ENCODE measurements around the gene C4orf17.

Gene C4orf17

GRCh38 chr4:99537674-99538073 is 26.9 kb downstream of the C4orf17 start:
- no peak for DNase-seq

DNA sequence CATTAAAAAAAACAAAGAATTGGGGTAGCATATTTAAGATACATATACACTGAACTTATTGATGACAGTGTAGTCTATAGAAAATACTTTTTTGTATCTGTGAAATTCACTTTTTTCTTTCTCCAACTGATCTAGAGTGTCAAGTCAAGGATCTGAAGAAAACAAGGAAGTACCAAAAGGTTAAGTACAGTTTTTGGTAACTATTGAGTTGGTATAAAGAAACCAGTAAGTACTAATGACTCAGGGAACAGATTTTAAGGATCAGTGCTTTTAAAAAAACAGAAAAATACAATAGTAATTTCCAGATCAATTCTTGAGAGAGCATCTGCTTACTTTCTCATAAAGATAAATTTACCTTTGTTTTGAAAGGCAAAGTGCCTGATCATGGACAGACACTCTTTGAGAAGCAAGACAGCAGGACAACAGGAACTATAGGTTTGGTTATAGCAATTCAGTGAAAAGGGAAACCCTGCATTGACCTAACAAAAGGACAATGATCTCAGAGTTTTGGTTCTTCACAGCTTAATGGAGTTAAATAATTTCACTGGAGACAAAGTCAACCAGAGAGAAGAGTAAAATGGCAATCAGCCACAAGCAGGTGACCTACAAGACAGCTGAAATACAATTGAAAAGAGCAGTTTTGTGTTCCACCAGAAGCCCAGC is 29.6 kb downstream of the C4orf17 start:
- DNase-seq, result no peak

DNA sequence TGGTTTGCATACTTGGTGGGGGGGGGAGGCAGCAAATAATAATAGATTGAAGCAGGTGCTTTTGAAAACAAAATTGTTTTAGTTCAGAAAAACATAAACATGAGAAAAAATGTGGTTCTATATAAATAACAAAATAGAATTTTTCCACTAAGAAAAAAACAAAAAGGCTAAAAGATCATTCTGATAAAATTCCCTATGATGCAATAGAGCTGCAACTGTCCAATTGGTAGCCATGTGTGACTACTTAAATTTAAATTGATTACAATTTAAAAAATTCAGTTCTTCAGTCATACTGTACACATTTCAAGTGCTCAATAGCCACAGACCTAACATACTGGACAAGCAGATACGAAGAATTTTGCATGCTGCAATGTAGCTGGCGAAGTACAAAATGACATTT is 42.1 kb downstream of the C4orf17 start:
- no peak for DNase-seq

DNA sequence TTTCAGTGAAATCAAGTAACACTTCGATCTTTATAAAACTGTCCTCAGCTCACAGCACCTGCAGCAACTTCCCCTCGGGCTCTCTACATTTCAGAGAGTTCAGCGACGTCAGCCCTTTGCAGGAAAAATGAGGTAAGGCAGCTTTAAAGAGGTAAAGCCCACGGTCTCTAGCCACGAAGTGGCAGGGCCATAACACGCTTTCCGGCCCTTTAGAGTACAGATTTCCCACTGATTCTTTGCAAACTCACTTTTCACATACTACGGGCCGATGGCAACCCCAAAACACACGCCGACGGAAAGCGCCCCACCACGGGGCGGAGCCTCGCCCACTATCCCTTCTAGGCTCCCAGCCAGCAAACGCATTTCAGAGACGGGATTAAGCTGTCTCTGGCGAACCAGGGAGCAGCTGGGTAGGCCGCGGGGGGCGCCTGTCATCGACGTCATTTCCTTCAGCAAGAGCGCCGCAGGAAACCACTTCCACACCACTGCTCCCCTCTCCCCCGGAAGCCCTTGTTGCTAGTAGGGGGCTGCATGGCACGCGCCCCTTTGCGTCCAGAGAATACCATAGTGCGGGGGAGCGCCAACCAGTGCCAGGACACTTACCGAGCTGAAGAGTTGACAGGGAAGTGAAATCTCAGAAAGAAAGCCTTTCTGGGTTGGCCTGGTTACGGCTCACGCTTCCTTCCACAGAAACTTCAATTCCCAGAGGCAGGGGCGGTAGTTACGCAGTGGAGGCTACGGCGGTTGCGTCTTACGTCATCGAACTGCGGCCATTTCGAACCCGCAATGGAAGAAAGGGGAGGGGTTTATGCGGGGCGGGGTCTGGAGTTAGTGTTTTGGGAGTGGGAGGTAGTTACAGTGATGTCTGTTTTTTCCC is 52.7 kb downstream of the C4orf17 start, which contains the start of gene TRMT10A:
Gene TRMT10A, minus strand, starts transcription at position 730 of the 877 bp plus-strand sequence. CDS start 4,701 bp downstream, outside the sequence.
- DNase-seq, result peak; percentile 91

GRCh38 chr4:99564921-99565320 is 54.1 kb downstream of the C4orf17 start:
- no peak for DNase-seq

DNA sequence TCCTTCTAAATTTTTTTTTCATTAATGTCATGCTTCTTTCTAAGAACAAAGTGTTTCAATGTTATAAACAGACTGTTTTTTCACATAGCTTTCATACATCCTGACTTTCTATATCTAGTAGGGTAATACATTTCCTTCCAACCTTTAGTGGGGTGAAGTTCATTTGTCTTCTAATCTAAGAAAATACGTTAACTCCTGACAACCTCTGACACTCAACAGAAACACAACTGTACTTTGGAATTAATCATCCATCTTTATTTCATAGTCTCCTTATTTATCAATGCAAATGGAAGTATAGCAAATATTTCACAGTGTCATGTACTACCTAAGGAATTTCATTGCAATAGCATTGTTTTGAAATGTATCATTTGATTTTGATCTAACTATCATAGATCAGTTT is 61.1 kb downstream of the C4orf17 start:
- no peak for DNase-seq

- no peak for DNase-seq
Measured at GRCh38 chr4:99572527-99573240, 61.9 kb downstream of the C4orf17 start.

- DNase-seq, result no peak
Measured at GRCh38 chr4:99573735-99574368, 63.0 kb downstream of the C4orf17 start.

GRCh38 chr4:99574530-99575324 is 63.9 kb downstream of the C4orf17 start, which contains the start of gene MTTP:
MTTP (plus strand) TSS chr4:99574824; CDS start chr4:99574910, 86 bp downstream.
- no peak for DNase-seq

GRCh38 chr4:99578714-99579113 is 67.9 kb downstream of the C4orf17 start:
- DNase-seq, result no peak

DNA sequence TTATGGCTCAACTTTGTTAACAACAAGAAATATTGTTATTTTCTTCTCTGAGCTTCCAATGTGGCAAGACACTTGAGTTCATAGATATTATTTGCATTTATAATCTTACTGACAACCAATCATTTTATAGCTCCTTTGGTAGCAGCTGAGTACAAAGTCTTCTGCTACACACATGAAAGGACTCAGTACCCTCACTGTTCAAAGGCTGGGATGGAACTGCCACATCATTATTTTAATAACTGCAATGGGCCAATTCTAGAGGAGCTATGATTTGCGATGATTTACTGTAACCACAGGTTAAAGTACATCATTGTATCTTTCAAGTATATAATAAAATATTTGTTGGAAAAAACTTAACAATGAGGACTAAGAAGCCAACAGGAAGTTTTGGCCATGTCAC is 74.7 kb downstream of the C4orf17 start:
- DNase-seq, result no peak

DNA sequence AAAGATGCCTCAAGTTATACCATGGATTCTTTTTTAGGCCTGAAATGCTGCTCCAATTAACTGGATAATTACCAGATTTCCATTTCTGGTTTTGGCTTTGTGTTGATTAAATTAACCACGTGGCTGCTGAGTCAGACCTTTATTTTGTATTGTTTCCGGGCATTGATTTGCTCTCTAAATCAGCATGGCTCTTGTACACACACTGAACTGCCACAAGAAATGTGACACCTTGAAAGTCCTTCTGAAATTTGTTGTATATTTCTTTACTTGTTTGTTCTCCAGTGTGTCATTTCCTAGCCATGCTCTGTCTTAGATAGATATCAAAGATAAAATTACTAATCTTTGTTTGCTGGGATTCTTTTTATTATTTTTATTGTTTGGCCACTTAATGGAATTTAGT is 75.5 kb downstream of the C4orf17 start:
- DNase-seq, result no peak

GRCh38 chr4:99586797-99587196 is 76.0 kb downstream of the C4orf17 start:
- DNase-seq, result no peak

DNA sequence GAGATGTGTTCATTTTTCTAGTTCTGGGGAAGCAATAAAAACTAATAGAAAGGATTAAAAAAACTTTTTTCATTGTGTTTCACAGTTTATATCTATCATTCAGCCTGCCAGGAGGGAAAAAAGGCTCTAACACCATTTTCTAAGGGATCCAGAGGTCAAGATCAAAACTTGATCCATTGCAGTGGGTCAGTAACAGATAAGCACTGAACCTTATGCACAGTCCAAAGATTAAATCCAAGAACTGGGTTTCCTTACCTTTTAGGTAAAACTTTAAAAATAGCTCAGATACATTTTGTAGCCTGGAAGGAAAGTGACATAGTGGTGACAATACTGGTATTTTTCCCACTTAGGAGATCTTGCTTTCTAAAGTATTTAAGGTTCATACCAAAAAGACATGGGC is 76.5 kb downstream of the C4orf17 start:
- no peak for DNase-seq

DNA sequence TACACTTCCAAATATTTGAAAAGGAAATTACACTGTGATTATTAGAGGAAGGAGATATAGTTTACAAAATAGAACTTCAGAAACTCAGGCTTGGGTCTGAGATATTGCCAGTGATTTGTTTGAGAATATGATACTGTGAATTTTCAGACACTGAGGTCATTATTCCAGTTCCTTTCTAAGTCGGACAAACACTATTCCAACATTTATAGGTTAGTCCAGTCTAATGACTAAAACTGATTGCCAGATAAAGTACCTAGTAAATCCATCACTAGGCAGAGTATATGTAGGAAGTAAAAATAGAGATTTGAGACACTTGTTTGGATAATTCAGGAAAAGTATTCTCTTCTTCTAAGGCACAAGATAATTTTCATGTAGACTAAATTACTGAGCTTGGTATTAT is 77.0 kb downstream of the C4orf17 start:
- no peak for DNase-seq

DNA sequence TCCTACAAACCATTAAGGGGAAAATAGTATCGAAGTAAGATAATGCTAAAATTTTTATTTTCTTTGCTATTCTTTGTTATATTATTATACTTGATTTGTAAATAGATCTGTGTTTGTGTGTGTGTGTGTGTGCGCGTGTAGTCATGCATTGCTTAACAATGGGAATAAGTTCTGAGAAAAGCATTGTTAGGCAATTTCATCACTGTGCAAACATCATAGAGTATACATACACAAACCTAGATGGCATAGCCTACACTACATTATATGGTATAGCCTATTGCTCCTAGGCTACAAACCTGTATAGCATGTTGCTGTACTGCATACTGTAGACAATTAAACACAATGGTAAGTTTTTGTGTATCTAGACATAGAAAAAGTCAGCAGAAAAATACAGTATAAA is 80.9 kb downstream of the C4orf17 start:
- no peak for DNase-seq

Data from activated CD4-positive, alpha-beta T cell treated with anti-CD3 and anti-CD28 coated beads for 1 hour (primary cell).